ENCODE results near the gene FYB2.

The FYB2 gene

GRCh38 chr1:56709269-56709880, 109.8 kb downstream of the FYB2 start:
- no peak overlapping the region for H3K4me3 ChIP-seq (ENCODE audit: low read depth, low read length)
- no peak; the same call in 1 of the 2 replicates for TF ChIP-seq CTCF (IDR thresholded peaks at IDR 0.05; ENCODE audit: borderline replicate concordance, insufficient read depth, low read depth, low read length)

- no peak for TF ChIP-seq CTCF (IDR thresholded peaks at IDR 0.05; ENCODE audit: borderline replicate concordance, insufficient read depth, low read depth, low read length)
- no peak overlapping the region for H3K4me3 ChIP-seq (ENCODE audit: low read depth, low read length)
Observed at GRCh38 chr1:56707379-56707778, 111.8 kb downstream of the FYB2 start.

- TF ChIP-seq CTCF (IDR thresholded peaks at IDR 0.05; ENCODE audit: borderline replicate concordance, insufficient read depth, low read depth, low read length): no peak
- no peak overlapping the region for H3K4me3 ChIP-seq (ENCODE audit: low read depth, low read length)
Observed at GRCh38 chr1:56703747-56704146, 115.5 kb downstream of the FYB2 start.

- no peak overlapping the region for H3K4me3 ChIP-seq (ENCODE audit: low read depth, low read length)
- TF ChIP-seq CTCF (IDR thresholded peaks at IDR 0.05; ENCODE audit: borderline replicate concordance, insufficient read depth, low read depth, low read length): no peak
Observed at GRCh38 chr1:56696663-56697062, 122.5 kb downstream of the FYB2 start.

GRCh38 chr1:56688522-56689026, 130.6 kb downstream of the FYB2 start:
- TF ChIP-seq CTCF (IDR thresholded peaks at IDR 0.05; ENCODE audit: borderline replicate concordance, insufficient read depth, low read depth, low read length): no peak
- H3K4me3 ChIP-seq (ENCODE audit: low read depth, low read length): no peak overlapping the region

- no peak overlapping the region for H3K4me3 ChIP-seq (ENCODE audit: low read depth, low read length)
- no peak for TF ChIP-seq CTCF (IDR thresholded peaks at IDR 0.05; ENCODE audit: borderline replicate concordance, insufficient read depth, low read depth, low read length)
Observed at GRCh38 chr1:56686169-56686568, 133.0 kb downstream of the FYB2 start.

- no peak for TF ChIP-seq CTCF (IDR thresholded peaks at IDR 0.05; ENCODE audit: borderline replicate concordance, insufficient read depth, low read depth, low read length)
- H3K4me3 ChIP-seq (ENCODE audit: low read depth, low read length): no peak overlapping the region
Observed at GRCh38 chr1:56683569-56683968, 135.6 kb downstream of the FYB2 start.
